ENCODE data around the gene TRIM29. TPM values are rescaled to one million over a fixed set of nuclear protein-coding genes. Genes with fewer than 3 reads are reported as not detected.

Gene TRIM29, protein sequence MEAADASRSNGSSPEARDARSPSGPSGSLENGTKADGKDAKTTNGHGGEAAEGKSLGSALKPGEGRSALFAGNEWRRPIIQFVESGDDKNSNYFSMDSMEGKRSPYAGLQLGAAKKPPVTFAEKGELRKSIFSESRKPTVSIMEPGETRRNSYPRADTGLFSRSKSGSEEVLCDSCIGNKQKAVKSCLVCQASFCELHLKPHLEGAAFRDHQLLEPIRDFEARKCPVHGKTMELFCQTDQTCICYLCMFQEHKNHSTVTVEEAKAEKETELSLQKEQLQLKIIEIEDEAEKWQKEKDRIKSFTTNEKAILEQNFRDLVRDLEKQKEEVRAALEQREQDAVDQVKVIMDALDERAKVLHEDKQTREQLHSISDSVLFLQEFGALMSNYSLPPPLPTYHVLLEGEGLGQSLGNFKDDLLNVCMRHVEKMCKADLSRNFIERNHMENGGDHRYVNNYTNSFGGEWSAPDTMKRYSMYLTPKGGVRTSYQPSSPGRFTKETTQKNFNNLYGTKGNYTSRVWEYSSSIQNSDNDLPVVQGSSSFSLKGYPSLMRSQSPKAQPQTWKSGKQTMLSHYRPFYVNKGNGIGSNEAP
- polyA plus RNA-seq (2013, experiment 1 of 2): not detected
- polyA plus RNA-seq (2013, experiment 2 of 2): not detected

GRCh38 chr11:120137611-120138521, at the start of gene TRIM29:
TRIM29 (minus strand) TSS chr11:120138113; CDS start chr11:120138031, 82 bp downstream.
- Histone ChIP-seq H3K4me1 (ENCODE audit: control insufficient read depth, insufficient read depth, low read length, poor library complexity, severe bottlenecking) (no peaks in the 10 kb centered on the region), H3K4me3 (ENCODE audit: extremely low read depth, insufficient read depth, low read length, poor library complexity, severe bottlenecking) (no peak within 1 kb of the TSS), H3K36me3 (ENCODE audit: control insufficient read depth, insufficient read depth, low read length) (no peaks in the 10 kb centered on the region), H3K27ac (ENCODE audit: low read depth, low read length, severe bottlenecking) (no peak within 1 kb of the TSS), H3K9me3 (ENCODE audit: control insufficient read depth, low read length) (no peaks in the 10 kb centered on the region)
- WGBS, 2 experiments (ENCODE audit: insufficient coverage in 2 of 2): 87 to 88% methylated on average over 23 to 29 of the region's 41 CpGs

DNA sequence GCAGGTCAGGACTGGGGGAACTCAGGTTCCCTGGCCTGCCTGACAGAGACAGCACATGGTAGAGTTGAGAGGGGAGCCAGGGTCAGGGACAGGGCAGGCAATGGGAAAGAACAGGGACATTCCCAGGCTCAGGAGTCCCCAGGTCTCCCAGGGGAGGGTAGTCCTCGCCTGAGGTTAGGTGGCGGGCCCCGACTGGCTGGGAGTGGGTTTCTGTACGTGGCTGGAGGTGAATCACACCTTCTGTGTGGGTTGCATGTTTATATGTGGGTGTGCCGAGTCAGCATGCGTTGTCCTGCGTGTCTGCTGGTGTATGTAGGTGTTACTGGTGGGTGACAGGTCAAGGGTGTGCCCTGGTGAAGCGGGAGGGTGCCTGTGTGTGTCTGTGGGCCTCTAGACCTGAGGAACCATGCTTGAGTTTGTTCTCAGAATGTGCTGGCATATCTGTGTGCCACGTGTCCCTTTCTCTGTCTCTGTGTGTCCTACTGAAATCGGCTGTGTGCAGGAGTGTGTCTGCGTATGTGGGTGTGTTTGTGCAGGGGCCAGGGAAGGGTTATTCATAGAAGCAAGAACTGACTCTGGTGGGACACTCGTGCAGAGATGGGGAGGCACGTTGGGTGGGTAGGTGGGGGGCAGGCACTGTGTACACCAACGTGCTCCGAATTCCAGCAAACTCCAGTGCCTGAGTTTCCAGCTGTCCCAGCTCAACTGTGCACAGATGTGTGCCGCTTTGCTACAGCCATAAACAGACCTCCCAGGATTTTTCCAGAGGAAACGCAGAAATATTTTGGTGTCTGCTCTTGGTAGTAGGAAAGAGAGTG, 49.1 kb upstream of the TRIM29 start:
- peaks cover 22% of the 10 kb centered on the region for H3K4me1 ChIP-seq (ENCODE audit: control insufficient read depth, insufficient read depth, low read length, poor library complexity, severe bottlenecking)
- H3K4me3 ChIP-seq (ENCODE audit: extremely low read depth, insufficient read depth, low read length, poor library complexity, severe bottlenecking): no peak overlapping the region
- H3K36me3 ChIP-seq (ENCODE audit: control insufficient read depth, insufficient read depth, low read length): no peaks in the 10 kb centered on the region
- WGBS, 2 experiments (ENCODE audit: insufficient coverage in 2 of 2): 79 to 86% methylated on average over 8 to 16 of the region's 17 CpGs
- no peaks in the 10 kb centered on the region for H3K9me3 ChIP-seq (ENCODE audit: control insufficient read depth, low read length)
- H3K27ac ChIP-seq (ENCODE audit: low read depth, low read length, severe bottlenecking): no peak overlapping the region

GRCh38 chr11:120186456-120186773, 48.5 kb upstream of the TRIM29 start:
- Histone ChIP-seq H3K4me3 (ENCODE audit: extremely low read depth, insufficient read depth, low read length, poor library complexity, severe bottlenecking) (no peak overlapping the region), H3K27ac (ENCODE audit: low read depth, low read length, severe bottlenecking) (no peak overlapping the region), H3K36me3 (ENCODE audit: control insufficient read depth, insufficient read depth, low read length) (no peaks in the 10 kb centered on the region), H3K4me1 (ENCODE audit: control insufficient read depth, insufficient read depth, low read length, poor library complexity, severe bottlenecking) (peaks cover 22% of the 10 kb centered on the region), H3K9me3 (ENCODE audit: control insufficient read depth, low read length) (no peaks in the 10 kb centered on the region)

- Histone ChIP-seq H3K36me3 (ENCODE audit: control insufficient read depth, insufficient read depth, low read length) (no peaks in the 10 kb centered on the region), H3K4me3 (ENCODE audit: extremely low read depth, insufficient read depth, low read length, poor library complexity, severe bottlenecking) (no peak overlapping the region), H3K4me1 (ENCODE audit: control insufficient read depth, insufficient read depth, low read length, poor library complexity, severe bottlenecking) (peaks cover 22% of the 10 kb centered on the region), H3K27ac (ENCODE audit: low read depth, low read length, severe bottlenecking) (no peak overlapping the region), H3K9me3 (ENCODE audit: control insufficient read depth, low read length) (no peaks in the 10 kb centered on the region)
- WGBS, 2 experiments (ENCODE audit: insufficient coverage in 2 of 2): 79 to 83% methylated on average over 2 of the region's 3 CpGs
Observed at GRCh38 chr11:120185706-120186455, 48.0 kb upstream of the TRIM29 start.

GRCh38 chr11:120184946-120185705, 47.2 kb upstream of the TRIM29 start:
- no peak overlapping the region for H3K27ac ChIP-seq (ENCODE audit: low read depth, low read length, severe bottlenecking)
- WGBS, 2 experiments (ENCODE audit: insufficient coverage in 2 of 2): 95 to 100% methylated on average over 2 to 4 of the region's 7 CpGs
- no peak overlapping the region for H3K4me3 ChIP-seq (ENCODE audit: extremely low read depth, insufficient read depth, low read length, poor library complexity, severe bottlenecking)
- H3K36me3 ChIP-seq (ENCODE audit: control insufficient read depth, insufficient read depth, low read length): no peaks in the 10 kb centered on the region
- peaks cover 29% of the 10 kb centered on the region for H3K4me1 ChIP-seq (ENCODE audit: control insufficient read depth, insufficient read depth, low read length, poor library complexity, severe bottlenecking)
- H3K9me3 ChIP-seq (ENCODE audit: control insufficient read depth, low read length): no peaks in the 10 kb centered on the region

DNA sequence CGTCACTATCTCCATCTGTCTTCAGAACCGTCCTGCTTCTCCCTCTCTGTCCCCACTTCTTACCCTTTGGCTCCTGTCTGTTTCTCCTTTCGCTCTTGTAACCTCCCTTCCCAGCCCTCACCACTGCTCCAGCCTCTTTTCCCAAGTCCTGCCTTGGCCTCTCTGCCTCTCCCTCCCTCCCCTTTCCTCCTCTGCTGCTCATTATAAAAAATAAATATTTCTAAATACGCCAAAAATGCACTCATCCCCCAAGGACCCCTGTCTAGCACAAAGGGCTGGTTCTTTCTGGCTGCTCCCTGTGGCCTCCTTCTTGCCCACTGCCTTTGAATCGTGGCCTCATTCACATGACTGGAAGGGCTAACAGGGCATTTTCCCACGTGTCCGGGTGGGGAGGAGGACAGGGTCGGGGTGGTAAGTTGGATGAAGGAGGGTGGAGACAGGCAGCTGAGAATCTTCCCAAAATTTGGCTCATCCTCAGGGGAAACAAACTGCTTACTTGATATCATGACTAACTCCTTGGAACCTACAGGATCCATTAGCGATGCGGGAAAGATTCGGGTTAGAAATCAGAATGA, 46.5 kb upstream of the TRIM29 start:
- no peaks in the 10 kb centered on the region for H3K36me3 ChIP-seq (ENCODE audit: control insufficient read depth, insufficient read depth, low read length)
- WGBS, 2 experiments (ENCODE audit: insufficient coverage in 2 of 2): 82 to 83% methylated on average over 6 to 7 of the region's 11 CpGs
- H3K9me3 ChIP-seq (ENCODE audit: control insufficient read depth, low read length): no peaks in the 10 kb centered on the region
- no peak overlapping the region for H3K4me3 ChIP-seq (ENCODE audit: extremely low read depth, insufficient read depth, low read length, poor library complexity, severe bottlenecking)
- no peak overlapping the region for H3K27ac ChIP-seq (ENCODE audit: low read depth, low read length, severe bottlenecking)
- H3K4me1 ChIP-seq (ENCODE audit: control insufficient read depth, insufficient read depth, low read length, poor library complexity, severe bottlenecking): peaks cover 32% of the 10 kb centered on the region

GRCh38 chr11:120183701-120184141, 45.8 kb upstream of the TRIM29 start:
- Histone ChIP-seq H3K9me3 (ENCODE audit: control insufficient read depth, low read length) (no peaks in the 10 kb centered on the region), H3K4me3 (ENCODE audit: extremely low read depth, insufficient read depth, low read length, poor library complexity, severe bottlenecking) (no peak overlapping the region), H3K27ac (ENCODE audit: low read depth, low read length, severe bottlenecking) (no peak overlapping the region), H3K4me1 (ENCODE audit: control insufficient read depth, insufficient read depth, low read length, poor library complexity, severe bottlenecking) (peaks cover 36% of the 10 kb centered on the region), H3K36me3 (ENCODE audit: control insufficient read depth, insufficient read depth, low read length) (no peaks in the 10 kb centered on the region)
- 89 to 94% methylated on average over 5 to 7 of the region's 7 CpGs for WGBS, 2 experiments (ENCODE audit: insufficient coverage in 2 of 2)

DNA sequence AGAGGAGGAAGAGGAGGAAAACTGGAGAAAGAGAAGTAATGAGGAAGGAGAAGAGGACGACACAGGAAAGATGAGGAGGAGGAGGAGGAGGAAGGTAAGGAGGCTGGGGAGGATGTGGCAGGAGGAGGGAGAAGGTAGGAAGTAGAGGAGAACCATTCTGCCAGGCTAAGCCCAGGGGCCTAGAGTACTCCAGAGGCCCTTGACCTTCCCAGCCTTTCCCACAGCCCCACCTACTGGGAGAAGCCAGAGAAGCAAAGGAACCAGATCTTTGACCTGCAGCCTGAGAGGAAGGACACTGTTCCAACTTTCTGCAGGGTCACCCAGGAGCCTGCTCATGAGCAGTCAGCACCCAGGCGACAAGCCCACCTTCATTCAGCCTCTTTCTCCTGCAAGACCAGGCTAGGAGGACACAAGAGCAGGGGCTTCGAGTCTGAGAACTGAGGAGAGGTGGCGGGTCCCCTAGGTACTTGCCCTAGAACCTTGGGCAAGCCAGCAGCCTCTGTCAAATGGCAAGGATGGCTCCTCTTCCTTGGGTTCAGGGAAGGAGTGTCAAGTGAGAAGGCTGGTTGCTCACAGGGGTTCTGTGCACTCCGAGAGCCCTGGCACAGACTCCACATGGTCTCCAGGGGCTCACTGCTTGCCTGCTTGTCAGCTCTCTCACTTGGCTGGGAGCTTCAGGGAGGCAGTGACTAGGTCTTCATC, 45.0 kb upstream of the TRIM29 start:
- H3K4me1 ChIP-seq (ENCODE audit: control insufficient read depth, insufficient read depth, low read length, poor library complexity, severe bottlenecking): peaks cover 40% of the 10 kb centered on the region
- H3K4me3 ChIP-seq (ENCODE audit: extremely low read depth, insufficient read depth, low read length, poor library complexity, severe bottlenecking): no peak overlapping the region
- 73 to 78% methylated on average over 4 to 5 of the region's 5 CpGs for WGBS, 2 experiments (ENCODE audit: insufficient coverage in 2 of 2)

GRCh38 chr11:120182372-120182771, 44.5 kb upstream of the TRIM29 start:
- WGBS, 2 experiments (ENCODE audit: insufficient coverage in 2 of 2): 64 to 67% methylated on average over 4 to 7 of the region's 7 CpGs
- H3K36me3 ChIP-seq (ENCODE audit: control insufficient read depth, insufficient read depth, low read length): no peaks in the 10 kb centered on the region
- no peaks in the 10 kb centered on the region for H3K9me3 ChIP-seq (ENCODE audit: control insufficient read depth, low read length)
- peaks cover 40% of the 10 kb centered on the region for H3K4me1 ChIP-seq (ENCODE audit: control insufficient read depth, insufficient read depth, low read length, poor library complexity, severe bottlenecking)
- H3K27ac ChIP-seq (ENCODE audit: low read depth, low read length, severe bottlenecking): no peak overlapping the region
- no peak overlapping the region for H3K4me3 ChIP-seq (ENCODE audit: extremely low read depth, insufficient read depth, low read length, poor library complexity, severe bottlenecking)

More for the DNA sequence above, 45.0 kb upstream of the TRIM29 start:
- no peak overlapping the region for H3K27ac ChIP-seq (ENCODE audit: low read depth, low read length, severe bottlenecking)
- H3K36me3 ChIP-seq (ENCODE audit: control insufficient read depth, insufficient read depth, low read length): no peaks in the 10 kb centered on the region
- H3K9me3 ChIP-seq (ENCODE audit: control insufficient read depth, low read length): no peaks in the 10 kb centered on the region

All from mesodermal cell (in vitro differentiated cells).